ENCODE measurements around the gene LRBA. TPM values are rescaled to one million over a fixed set of nuclear protein-coding genes. Genes with fewer than 3 reads are reported as not detected.

Gene LRBA
- total and polyA plus RNA-seq, 12 donors: 6.2 to 31.2 (median 23.9) TPM

- H3K27me3 ChIP-seq: no peaks in the 10 kb centered on the region
- H3K9me3 ChIP-seq: peaks cover 0 to 7% (median 0%) of the 10 kb centered on the region in 11 donors
- DNase-seq: no peak
- no peaks in the 10 kb centered on the region for H3K36me3 ChIP-seq
- intact Hi-C loops (cut with DNase I): no loop called here
- TF ChIP-seq, protein P1, sequence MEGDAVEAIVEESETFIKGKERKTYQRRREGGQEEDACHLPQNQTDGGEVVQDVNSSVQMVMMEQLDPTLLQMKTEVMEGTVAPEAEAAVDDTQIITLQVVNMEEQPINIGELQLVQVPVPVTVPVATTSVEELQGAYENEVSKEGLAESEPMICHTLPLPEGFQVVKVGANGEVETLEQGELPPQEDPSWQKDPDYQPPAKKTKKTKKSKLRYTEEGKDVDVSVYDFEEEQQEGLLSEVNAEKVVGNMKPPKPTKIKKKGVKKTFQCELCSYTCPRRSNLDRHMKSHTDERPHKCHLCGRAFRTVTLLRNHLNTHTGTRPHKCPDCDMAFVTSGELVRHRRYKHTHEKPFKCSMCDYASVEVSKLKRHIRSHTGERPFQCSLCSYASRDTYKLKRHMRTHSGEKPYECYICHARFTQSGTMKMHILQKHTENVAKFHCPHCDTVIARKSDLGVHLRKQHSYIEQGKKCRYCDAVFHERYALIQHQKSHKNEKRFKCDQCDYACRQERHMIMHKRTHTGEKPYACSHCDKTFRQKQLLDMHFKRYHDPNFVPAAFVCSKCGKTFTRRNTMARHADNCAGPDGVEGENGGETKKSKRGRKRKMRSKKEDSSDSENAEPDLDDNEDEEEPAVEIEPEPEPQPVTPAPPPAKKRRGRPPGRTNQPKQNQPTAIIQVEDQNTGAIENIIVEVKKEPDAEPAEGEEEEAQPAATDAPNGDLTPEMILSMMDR (IDR thresholded peaks at IDR 0.05): no peak
- WGBS, 2 donors: 97 to 100% methylated on average over 1 of the region's 1 CpG
- peaks cover 0 to 22% (median 13%) of the 10 kb centered on the region in 9 donors for H3K4me1 ChIP-seq
- H3K27ac ChIP-seq: no peak overlapping the region
- H3K4me3 ChIP-seq: no peak overlapping the region
- no peak for ATAC-seq
Observed at GRCh38 chr4:150974252-150974640, 40.8 kb downstream of the LRBA start.

GRCh38 chr4:150973626-150974251, 41.3 kb downstream of the LRBA start:
- Histone ChIP-seq H3K36me3 (no peaks in the 10 kb centered on the region), H3K27me3 (no peaks in the 10 kb centered on the region), H3K4me1 (peaks cover 0 to 22% (median 13%) of the 10 kb centered on the region in 9 donors), H3K27ac (no peak overlapping the region), H3K9me3 (peaks cover 0 to 9% (median 0%) of the 10 kb centered on the region in 11 donors), H3K4me3 (no peak overlapping the region)
- intact Hi-C loops (cut with DNase I): no loop called here
- 96 to 98% methylated on average over 6 of the region's 6 CpGs for WGBS, 2 donors
- DNase-seq (no peak), ATAC-seq (no peak)
- TF ChIP-seq, protein P1 (IDR thresholded peaks at IDR 0.05): no peak

- Histone ChIP-seq H3K27ac (no peak overlapping the region), H3K9me3 (peaks cover 0 to 6% (median 0%) of the 10 kb centered on the region in 11 donors), H3K36me3 (no peaks in the 10 kb centered on the region), H3K27me3 (no peaks in the 10 kb centered on the region), H3K4me3 (no peak overlapping the region), H3K4me1 (peaks cover 0 to 22% (median 13%) of the 10 kb centered on the region in 9 donors)
- no peak for ATAC-seq
- intact Hi-C loops (cut with DNase I): no loop called here
- WGBS, 2 donors: 50 to 54% methylated on average over 1 of the region's 1 CpG
- TF ChIP-seq, protein P1 (IDR thresholded peaks at IDR 0.05): no peak
- no peak for DNase-seq
Observed at GRCh38 chr4:150972592-150972991, 42.5 kb downstream of the LRBA start.

DNA sequence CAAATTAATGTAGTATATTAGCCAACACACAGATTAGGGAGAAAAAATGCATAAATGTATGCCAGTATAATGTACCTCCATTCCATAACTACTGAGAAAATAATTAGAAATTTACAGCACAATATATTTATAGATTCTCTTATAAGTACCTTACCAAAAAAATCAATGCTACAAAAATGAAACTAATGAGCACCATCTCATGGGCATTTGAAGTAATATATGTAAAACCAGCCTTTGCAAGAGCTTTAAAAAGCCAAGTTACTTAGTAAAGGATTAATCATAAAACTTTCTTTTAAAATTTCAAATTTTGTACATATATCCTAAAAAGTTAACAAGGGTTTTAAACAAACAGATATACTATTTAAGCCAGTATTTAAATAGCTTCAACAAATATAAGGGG, 43.2 kb downstream of the LRBA start:
- Histone ChIP-seq H3K27me3 (no peaks in the 10 kb centered on the region), H3K4me3 (no peak overlapping the region), H3K9me3 (peaks cover 0 to 6% (median 0%) of the 10 kb centered on the region in 11 donors), H3K27ac (no peak overlapping the region), H3K36me3 (no peaks in the 10 kb centered on the region), H3K4me1 (peaks cover 0 to 22% (median 13%) of the 10 kb centered on the region in 9 donors)
- intact Hi-C loops (cut with DNase I): no loop called here
- TF ChIP-seq, protein P1 (IDR thresholded peaks at IDR 0.05): no peak
- no peak for ATAC-seq
- DNase-seq: no peak
